GM23248 (cell line): ENCODE measurements around the gene TBX1. TPM values are rescaled to one million over a fixed set of nuclear protein-coding genes. Genes with fewer than 3 reads are reported as not detected.

Source experiments
- DNase-seq: peaks from one replicate; pipeline ENCODE4 v3.0.0-alpha.2; 2015
- H2AFZ ChIP-seq: fragments of 200-600 bp; sonication (generic); 2 replicates; pipeline ENCODE4 v1.6.1; 2016; ENCODE audit warnings: antibody characterized with exemption
- H3F3A ChIP-seq: fragments of 200-600 bp; sonication (generic); 2 replicates; pipeline ENCODE4 v1.6.1; 2016; ENCODE audit warnings: mild to moderate bottlenecking, antibody characterized with exemption, mixed run types; ENCODE audit not compliant: insufficient read depth
- H3K27ac ChIP-seq: fragments of 200-600 bp; sonication (generic); 2 replicates; pipeline ENCODE4 v1.5.1; 2016; ENCODE audit warnings: mild to moderate bottlenecking
- H3K27me3 ChIP-seq: fragments of 200-600 bp; sonication (generic); replicated peaks from 2 replicates; pipeline ENCODE4 v1.6.1; 2016; ENCODE audit warnings: mild to moderate bottlenecking; ENCODE audit not compliant: insufficient read depth
- H3K36me3 ChIP-seq: fragments of 200-600 bp; sonication (generic); 2 replicates; pipeline ENCODE4 v1.6.1; 2016; ENCODE audit warnings: low read depth, mild to moderate bottlenecking
- H3K4me1 ChIP-seq: fragments of 200-600 bp; sonication (generic); 2 replicates; pipeline ENCODE4 v1.6.1; 2016; ENCODE audit warnings: mild to moderate bottlenecking; ENCODE audit not compliant: insufficient read depth
- H3K4me2 ChIP-seq: fragments of 200-600 bp; sonication (generic); one replicate; pipeline ENCODE4 v1.6.1; 2016; ENCODE audit warnings: mild to moderate bottlenecking; ENCODE audit not compliant: unreplicated experiment
- H3K4me3 ChIP-seq: fragments of 200-600 bp; sonication (generic); 2 replicates; pipeline ENCODE4 v1.5.1; 2016; ENCODE audit warnings: mild to moderate bottlenecking
- H3K79me2 ChIP-seq: fragments of 200-600 bp; sonication (generic); 2 replicates; pipeline ENCODE4 v1.6.1; 2016; ENCODE audit warnings: mild to moderate bottlenecking; ENCODE audit not compliant: insufficient read depth
- H3K9ac ChIP-seq: fragments of 200-600 bp; sonication (generic); 2 replicates; pipeline ENCODE4 v1.6.1; 2016; ENCODE audit warnings: mild to moderate bottlenecking
- H3K9me2 ChIP-seq: fragments of 200-600 bp; sonication (generic); 2 replicates; pipeline ENCODE4 v1.6.1; 2016; ENCODE audit warnings: mixed run types, mild to moderate bottlenecking, moderate library complexity; ENCODE audit not compliant: insufficient read depth
- H3K9me3 ChIP-seq: fragments of 200-600 bp; sonication (generic); one replicate; pipeline ENCODE4 v1.6.1; 2017; ENCODE audit warnings: low read depth
- H4K20me1 ChIP-seq: fragments of 200-600 bp; sonication (generic); 2 replicates; pipeline ENCODE4 v1.6.0; 2016; ENCODE audit not compliant: insufficient read depth
- EZH2 ChIP-seq: fragments of 200-600 bp; sonication (generic); IDR thresholded peaks from 2 replicates; pipeline ENCODE4 v1.6.1; 2018; ENCODE audit warnings: antibody characterized with exemption, mild to moderate bottlenecking; ENCODE audit not compliant: insufficient read depth, poor library complexity, severe bottlenecking
- EZH2phosphoT487 ChIP-seq: fragments of 200-600 bp; sonication (generic); IDR thresholded peaks from 2 replicates; pipeline ENCODE4 v1.6.1; 2018; ENCODE audit warnings: antibody characterized with exemption, moderate library complexity, mild to moderate bottlenecking, low read depth; ENCODE audit not compliant: insufficient read depth
- WGBS, 2 experiments: methylation state at CpG; one replicate each; pipeline ENCODE4 v1.1.6; 2015 to 2017; ENCODE audit warnings: low lambda C conversion rate in 2 of 2, low coverage in 1 of 2; ENCODE audit errors: missing lambda C conversion rate in 2 of 2; 5-methylcytosine and 5-hydroxymethylcytosine counted together
- in situ Hi-C: fragments of 300-500 bp; cut with MboI; formaldehyde crosslinking; loops from 2 replicates; pipeline ENCODE4 v1.15.0; 2020
- polyA plus RNA-seq: library from polyadenylated mRNA; unstranded; fragments of >200 nt; fragmentation: Nextera tagmentation; extraction: Ambion mirVana; gene quantifications from 2 replicates; pipeline ENCODE4 v1.2.1, GENCODE V29; 2016
- total RNA-seq: library from RNA; depleted of rRNA; stranded (reverse); fragments of >200 nt; shearing (Covaris generic); gene quantifications from 2 replicates; pipeline ENCODE4 v1.2.3, GENCODE V29; 2014

TBX1 gene
- total and polyA plus RNA-seq, 2 experiments from 2014 or later = 2.8 to 4.6 TPM

DNA sequence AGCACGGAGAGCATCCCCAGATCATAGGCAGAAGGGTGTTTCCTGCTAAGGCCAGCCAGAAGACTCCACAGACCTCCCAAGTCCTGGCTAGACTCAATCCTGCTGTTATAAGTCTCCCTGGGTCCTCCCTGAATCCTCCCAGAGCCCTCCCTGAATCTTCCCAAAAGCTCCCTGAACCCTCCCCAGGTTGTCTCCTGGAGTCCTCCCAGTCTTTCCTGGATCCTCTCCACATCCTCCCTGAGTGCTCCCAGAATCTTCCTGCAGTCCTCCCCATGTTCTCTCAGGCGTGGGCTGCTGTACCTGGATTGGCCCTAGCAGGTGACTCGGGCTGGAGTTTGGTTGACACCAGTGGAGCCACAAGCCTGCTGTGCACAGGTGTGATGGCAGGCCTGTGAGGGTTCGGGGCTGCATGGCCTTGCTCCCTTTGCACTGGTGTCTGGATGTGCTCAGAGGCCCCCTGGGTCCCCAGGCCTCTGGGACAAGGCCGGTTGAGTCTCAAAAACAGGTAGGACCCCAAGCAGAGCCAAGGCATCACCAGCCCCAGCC, 25.7 kb upstream of the TBX1 start:
- Histone ChIP-seq H3K79me2 (no peaks in the 10 kb centered on the region), H3K27me3 (no peaks in the 10 kb centered on the region), H3K4me3 (no peak overlapping the region), H3K4me1 (no peaks in the 10 kb centered on the region), H3K9me3 (no peaks in the 10 kb centered on the region), H3K9me2 (no peaks in the 10 kb centered on the region), H4K20me1 (no peaks in the 10 kb centered on the region), H2AFZ (no peak overlapping the region), H3K9ac (no peak overlapping the region), H3K4me2 (no peak overlapping the region), H3K36me3 (no peaks in the 10 kb centered on the region), H3F3A (no peaks in the 10 kb centered on the region), H3K27ac (no peak overlapping the region)
- in situ Hi-C loops = no loop called here
- TF ChIP-seq EZH2phosphoT487 (no peak), EZH2 (no peak)
- 74 to 81% methylated on average over 5 of the region's 5 CpGs for WGBS, 2 experiments
- DNase-seq = no peak

DNA sequence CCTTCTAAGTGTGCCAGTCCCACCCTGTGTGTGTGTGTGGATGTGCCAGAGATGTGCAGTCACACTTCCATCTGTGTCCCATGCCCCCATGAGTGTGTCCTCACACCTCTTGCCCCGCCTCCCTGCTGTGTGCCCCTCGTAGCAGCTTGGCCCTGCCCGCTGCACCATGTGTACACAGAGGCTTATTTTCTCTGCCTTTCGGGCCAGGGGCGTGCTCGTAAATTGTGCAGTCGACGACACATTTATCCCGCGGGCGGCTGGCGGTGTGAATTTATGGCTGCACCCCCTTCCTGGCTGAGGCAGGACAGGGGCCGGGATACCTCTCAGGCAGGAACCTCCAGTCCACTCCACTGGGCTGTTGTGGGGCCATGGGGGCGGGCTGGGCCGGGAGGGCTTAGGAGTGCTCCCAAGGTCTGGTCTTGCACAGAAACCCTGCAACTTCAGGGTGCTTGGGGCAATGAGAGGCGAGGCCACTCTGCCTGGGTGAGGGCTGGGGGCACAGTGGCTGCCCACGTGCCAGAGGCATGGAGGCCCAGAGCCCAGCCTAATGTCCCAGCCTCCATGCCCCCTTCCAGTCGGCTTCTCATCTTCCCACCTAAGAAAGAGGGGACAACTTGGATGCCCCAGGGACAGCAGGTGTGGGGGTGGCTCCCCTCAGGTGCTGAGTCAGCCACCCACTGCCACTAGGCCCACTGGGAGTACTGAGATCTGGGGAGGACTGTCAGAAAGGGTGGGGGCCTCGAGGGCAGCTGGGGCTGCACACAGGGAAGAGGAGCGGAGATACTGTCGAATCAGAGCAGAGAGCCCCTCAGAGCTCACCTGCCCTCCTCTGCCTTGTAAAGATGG, 24.7 kb upstream of the TBX1 start:
- Histone ChIP-seq H3K4me2 (no peak overlapping the region), H3K9ac (no peak overlapping the region), H3K36me3 (no peaks in the 10 kb centered on the region), H4K20me1 (no peaks in the 10 kb centered on the region), H3K9me3 (no peaks in the 10 kb centered on the region), H3K4me1 (no peaks in the 10 kb centered on the region), H3K79me2 (no peaks in the 10 kb centered on the region), H3K27ac (no peak overlapping the region), H3K27me3 (no peaks in the 10 kb centered on the region), H3F3A (no peaks in the 10 kb centered on the region), H3K9me2 (no peaks in the 10 kb centered on the region), H2AFZ (no peak overlapping the region), H3K4me3 (no peak overlapping the region)
- no peak for DNase-seq
- no peak for TF ChIP-seq EZH2phosphoT487
- no peak for TF ChIP-seq EZH2
- in situ Hi-C loops = no loop called here
- 78 to 82% methylated on average over 20 of the region's 21 CpGs for WGBS, 2 experiments

DNA sequence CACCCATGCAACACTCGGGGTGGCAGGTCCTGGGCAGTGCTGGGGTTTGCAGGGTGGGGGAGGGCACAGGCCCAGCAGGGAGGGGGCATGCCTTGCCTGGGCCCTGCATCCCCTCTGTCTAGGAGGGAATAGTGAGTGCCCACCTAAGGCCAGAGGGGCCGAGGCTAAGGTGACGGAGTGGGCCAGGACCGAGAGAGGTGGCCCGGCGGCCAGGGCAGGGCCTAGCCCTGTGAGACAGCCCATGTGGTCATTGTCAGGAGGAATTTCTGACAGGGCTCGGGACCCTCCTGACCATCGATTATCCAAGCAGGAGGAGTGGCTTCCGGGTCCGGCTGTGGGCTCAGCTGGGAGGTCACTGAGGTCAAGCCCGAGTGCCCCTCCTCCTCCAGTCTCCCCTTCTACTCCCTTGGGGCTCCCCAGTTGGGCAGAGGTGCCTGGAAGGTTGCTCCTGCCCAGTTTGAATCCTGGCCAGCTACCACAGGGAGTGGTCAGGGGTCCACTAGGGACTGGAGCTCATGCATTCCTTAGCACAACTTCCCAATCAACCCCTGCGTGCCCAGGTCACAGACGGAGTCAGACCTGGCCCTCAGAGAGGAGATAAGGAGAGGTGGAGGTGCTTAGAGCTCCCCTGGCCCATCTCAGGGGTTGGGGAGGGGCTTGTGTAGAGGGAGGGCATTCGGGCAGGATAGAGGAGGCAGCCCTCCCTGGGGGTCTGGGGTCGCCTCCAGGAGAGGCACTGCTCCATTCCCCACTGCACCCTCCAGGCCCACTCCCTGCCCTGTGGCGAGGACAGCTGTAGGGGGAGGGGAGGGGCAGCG, 22.5 kb upstream of the TBX1 start:
- no peak overlapping the region for H3K9ac ChIP-seq
- 76 to 86% methylated on average over 15 to 17 of the region's 17 CpGs for WGBS, 2 experiments
- H3K36me3 ChIP-seq = no peaks in the 10 kb centered on the region
- no peaks in the 10 kb centered on the region for H3K9me2 ChIP-seq
- no peaks in the 10 kb centered on the region for H3K27me3 ChIP-seq
- no peaks in the 10 kb centered on the region for H3K9me3 ChIP-seq
- TF ChIP-seq EZH2 = no peak
- no peak for TF ChIP-seq EZH2phosphoT487
- DNase-seq = no peak
- H3F3A ChIP-seq = no peaks in the 10 kb centered on the region
- H3K4me3 ChIP-seq = no peak overlapping the region
- no peak overlapping the region for H3K27ac ChIP-seq
- no peaks in the 10 kb centered on the region for H3K79me2 ChIP-seq
- H3K4me2 ChIP-seq = no peak overlapping the region
- no peak overlapping the region for H2AFZ ChIP-seq
- H3K4me1 ChIP-seq = no peaks in the 10 kb centered on the region
- in situ Hi-C loops = no loop called here
- H4K20me1 ChIP-seq = no peaks in the 10 kb centered on the region

DNA sequence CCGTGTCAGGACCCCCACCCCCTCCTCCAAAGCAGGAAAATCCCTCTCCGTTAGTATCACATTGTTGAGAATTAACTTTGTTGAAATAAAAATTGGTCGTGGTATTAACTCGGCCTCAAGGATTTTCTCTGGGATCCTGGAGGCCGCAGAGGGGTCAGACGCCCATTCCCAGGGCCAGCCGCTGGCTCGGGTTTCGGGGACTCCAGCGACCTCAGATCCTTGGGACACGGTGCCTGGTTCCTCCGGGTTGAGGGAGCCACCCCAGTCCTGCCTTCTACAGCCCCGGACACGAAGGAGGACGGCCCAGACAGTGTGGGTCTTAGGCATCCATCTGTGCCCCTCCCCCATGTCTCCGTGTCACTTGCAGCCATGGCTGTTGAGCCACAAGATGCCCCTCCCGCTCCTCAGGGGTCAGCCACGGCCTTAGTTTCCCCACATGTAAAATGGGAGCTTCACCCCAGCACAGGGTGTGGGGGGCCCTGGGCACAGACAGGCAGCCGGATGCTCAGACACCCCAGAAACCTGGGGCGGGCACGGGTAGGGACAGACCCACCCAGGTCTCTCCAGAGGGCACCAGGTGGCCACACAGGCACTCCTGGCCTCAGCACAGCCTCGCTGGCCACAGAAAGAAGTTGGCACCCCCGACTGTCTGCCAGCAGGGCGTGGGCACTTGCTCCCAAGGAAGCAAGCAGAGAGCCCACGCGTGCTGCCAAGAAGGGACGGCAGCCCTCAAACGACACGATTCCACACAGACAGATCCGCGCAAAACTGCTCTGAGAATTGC, 21.7 kb upstream of the TBX1 start:
- H3K27me3 ChIP-seq = no peaks in the 10 kb centered on the region
- H4K20me1 ChIP-seq = no peaks in the 10 kb centered on the region
- H3K9me2 ChIP-seq = no peaks in the 10 kb centered on the region
- TF ChIP-seq EZH2 (no peak), EZH2phosphoT487 (no peak)
- H3K9ac ChIP-seq = no peak overlapping the region
- H3K9me3 ChIP-seq = no peaks in the 10 kb centered on the region
- no peaks in the 10 kb centered on the region for H3K79me2 ChIP-seq
- H3F3A ChIP-seq = no peaks in the 10 kb centered on the region
- no peaks in the 10 kb centered on the region for H3K36me3 ChIP-seq
- H3K27ac ChIP-seq = no peak overlapping the region
- no peaks in the 10 kb centered on the region for H3K4me1 ChIP-seq
- no peak overlapping the region for H2AFZ ChIP-seq
- no peak overlapping the region for H3K4me3 ChIP-seq
- no peak for DNase-seq
- in situ Hi-C loops = no loop called here
- 51 to 57% methylated on average over 28 to 30 of the region's 31 CpGs for WGBS, 2 experiments
- no peak overlapping the region for H3K4me2 ChIP-seq
